WERI-Rb-1 (cell line): ENCODE results near the gene ZNF317.

Experiments used
- DNase-seq: peaks from one replicate; pipeline ENCODE4 v3.0.0-alpha.2; 2020
- H3K27ac ChIP-seq: fragments of 250-450 bp; sonication (Bioruptor Pico); 2 replicates; pipeline ENCODE4 v1.5.1; 2020; ENCODE audit warnings: mild to moderate bottlenecking, moderate library complexity
- H3K27me3 ChIP-seq: fragments of 250-450 bp; sonication (Bioruptor Pico); 2 replicates; pipeline ENCODE4 v1.5.1; 2021; ENCODE audit warnings: mild to moderate bottlenecking, low read depth, moderate library complexity; ENCODE audit not compliant: insufficient read depth, severe bottlenecking
- H3K36me3 ChIP-seq: fragments of 250-450 bp; sonication (Bioruptor Pico); 2 replicates; pipeline ENCODE4 v1.5.1; 2020; ENCODE audit warnings: mild to moderate bottlenecking, moderate library complexity
- H3K4me3 ChIP-seq: 2 replicates; pipeline ENCODE4 v1.5.1; 2011; ENCODE audit warnings: low read depth, mild to moderate bottlenecking, control low read depth, low read length
- H3K9me3 ChIP-seq: fragments of 250-450 bp; sonication (Bioruptor Pico); 2 replicates; pipeline ENCODE4 v1.5.1; 2021; ENCODE audit warnings: mild to moderate bottlenecking, moderate library complexity; ENCODE audit not compliant: severe bottlenecking
- CTCF ChIP-seq: IDR thresholded peaks from 2 replicates; pipeline ENCODE4 v1.5.1; 2011; ENCODE audit warnings: low read depth, mild to moderate bottlenecking, control low read depth, inconsistent platforms, low read length

ZNF317 gene

GRCh38 chr19:9146882-9147281 is 6.7 kb downstream of the ZNF317 start:
- H3K27me3 ChIP-seq, result no peaks in the 10 kb centered on the region
- H3K27ac ChIP-seq, result no peak overlapping the region
- H3K9me3 ChIP-seq, result peaks cover 4% of the 10 kb centered on the region
- no peak for TF ChIP-seq CTCF
- DNase-seq, result no peak
- peaks cover 23% of the 10 kb centered on the region; the same call in 1 of the 2 replicates for H3K36me3 ChIP-seq
- H3K4me3 ChIP-seq, result no peak overlapping the region

- Histone ChIP-seq H3K4me3 (no peak overlapping the region), H3K27ac (no peak overlapping the region), H3K9me3 (peaks cover 13% of the 10 kb centered on the region), H3K36me3 (peaks cover 33% of the 10 kb centered on the region), H3K27me3 (no peaks in the 10 kb centered on the region)
- DNase-seq, result no peak
- no peak for TF ChIP-seq CTCF
Observed at GRCh38 chr19:9148697-9149096, 8.5 kb downstream of the ZNF317 start.

- no peak for TF ChIP-seq CTCF
- peaks cover 31% of the 10 kb centered on the region for H3K36me3 ChIP-seq
- no peak overlapping the region for H3K4me3 ChIP-seq
- no peak overlapping the region for H3K27ac ChIP-seq
- DNase-seq, result no peak
- no peaks in the 10 kb centered on the region for H3K27me3 ChIP-seq
- peaks cover 12% of the 10 kb centered on the region for H3K9me3 ChIP-seq
Observed at GRCh38 chr19:9149997-9150396, 9.8 kb downstream of the ZNF317 start.

- TF ChIP-seq CTCF, result no peak
- Histone ChIP-seq H3K36me3 (peaks cover 37% of the 10 kb centered on the region), H3K9me3 (peaks cover 9% of the 10 kb centered on the region), H3K4me3 (no peak overlapping the region), H3K27me3 (no peaks in the 10 kb centered on the region), H3K27ac (no peak overlapping the region)
- no peak for DNase-seq
Observed at GRCh38 chr19:9150650-9151049, 10.5 kb downstream of the ZNF317 start.

- Histone ChIP-seq H3K4me3 (no peak overlapping the region), H3K27me3 (no peaks in the 10 kb centered on the region), H3K36me3 (peaks cover 39% of the 10 kb centered on the region), H3K27ac (no peak overlapping the region), H3K9me3 (peaks cover 9% of the 10 kb centered on the region)
- no peak for DNase-seq
- TF ChIP-seq CTCF, result no peak
Observed at GRCh38 chr19:9151367-9151766, 11.2 kb downstream of the ZNF317 start.

GRCh38 chr19:9155591-9155990 is 15.4 kb downstream of the ZNF317 start:
- H3K36me3 ChIP-seq, result peaks cover 61% of the 10 kb centered on the region
- DNase-seq, result no peak
- H3K9me3 ChIP-seq, result peaks cover 9% of the 10 kb centered on the region
- no peak overlapping the region for H3K4me3 ChIP-seq
- TF ChIP-seq CTCF, result no peak
- no peak overlapping the region for H3K27ac ChIP-seq
- no peaks in the 10 kb centered on the region for H3K27me3 ChIP-seq
